HL-60 (cell line): ENCODE results near the gene PCED1B.

Experiments used
- DNase-seq, 2 experiments: peaks; one replicate each; pipeline ENCODE4 v3.0.0-alpha.2; 2010 to 2020; ENCODE audit warnings: low read depth in 1 of 2, low spot score in 1 of 2
- H3K27ac ChIP-seq: fragments of 250-450 bp; sonication (Bioruptor Pico); replicated peaks from 2 replicates; pipeline ENCODE4 v1.5.1; 2020; ENCODE audit warnings: mild to moderate bottlenecking, moderate library complexity
- H3K27me3 ChIP-seq: fragments of 250-450 bp; sonication (Bioruptor Pico); 2 replicates; pipeline ENCODE4 v1.5.1; 2021; ENCODE audit warnings: mild to moderate bottlenecking, moderate library complexity; ENCODE audit not compliant: insufficient read depth, poor library complexity, severe bottlenecking
- H3K4me3 ChIP-seq: replicated peaks from 2 replicates; pipeline ENCODE4 v1.5.1; 2011; ENCODE audit warnings: mild to moderate bottlenecking, control low read depth, low read length; ENCODE audit not compliant: insufficient read depth
- GABPA ChIP-seq: IDR thresholded peaks from 2 replicates; pipeline ENCODE4 v1.6.1; 2012; ENCODE audit warnings: low read depth
- POLR2AphosphoS5 ChIP-seq: IDR thresholded peaks from 2 replicates; pipeline ENCODE4 v1.6.1; 2012; ENCODE audit warnings: low read depth
- SPI1 ChIP-seq: IDR thresholded peaks from 2 replicates; pipeline ENCODE4 v1.6.1; 2012; ENCODE audit warnings: low read depth, mild to moderate bottlenecking, borderline replicate concordance
- TF ChIP-seq, protein P1 (sequence below): IDR thresholded peaks from 2 replicates; pipeline ENCODE4 v1.6.1; 2012; ENCODE audit warnings: low read depth; ENCODE audit not compliant: insufficient replicate concordance
- TF ChIP-seq, protein P2 (sequence below): IDR thresholded peaks from one replicate; pipeline ENCODE4 v1.5.1; 2011; ENCODE audit warnings: low read length, control low read depth, inconsistent platforms; ENCODE audit not compliant: insufficient read depth

The PCED1B gene

DNA sequence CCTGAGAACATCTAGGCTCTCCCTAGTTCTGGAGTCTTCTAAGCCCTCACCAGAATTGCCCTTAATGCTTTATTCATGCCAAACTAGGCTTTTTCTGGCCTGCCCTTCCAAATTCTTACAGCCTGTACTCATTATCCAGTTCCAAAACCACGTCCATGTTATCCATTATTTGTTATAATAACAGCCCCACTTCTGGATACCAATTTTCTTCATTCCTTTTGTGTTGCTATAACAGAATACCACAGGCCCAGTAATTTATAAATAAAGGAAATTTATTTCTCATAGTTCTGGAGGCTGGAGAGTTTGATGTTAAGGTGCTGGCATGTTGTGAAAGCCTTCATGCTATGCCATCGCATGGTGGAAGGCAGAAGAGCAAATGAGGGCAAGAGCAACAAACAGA is 68.3 kb downstream of the PCED1B start:
- no peaks in the 10 kb centered on the region for H3K27me3 ChIP-seq
- TF ChIP-seq POLR2AphosphoS5 = no peak
- TF ChIP-seq, protein P1, sequence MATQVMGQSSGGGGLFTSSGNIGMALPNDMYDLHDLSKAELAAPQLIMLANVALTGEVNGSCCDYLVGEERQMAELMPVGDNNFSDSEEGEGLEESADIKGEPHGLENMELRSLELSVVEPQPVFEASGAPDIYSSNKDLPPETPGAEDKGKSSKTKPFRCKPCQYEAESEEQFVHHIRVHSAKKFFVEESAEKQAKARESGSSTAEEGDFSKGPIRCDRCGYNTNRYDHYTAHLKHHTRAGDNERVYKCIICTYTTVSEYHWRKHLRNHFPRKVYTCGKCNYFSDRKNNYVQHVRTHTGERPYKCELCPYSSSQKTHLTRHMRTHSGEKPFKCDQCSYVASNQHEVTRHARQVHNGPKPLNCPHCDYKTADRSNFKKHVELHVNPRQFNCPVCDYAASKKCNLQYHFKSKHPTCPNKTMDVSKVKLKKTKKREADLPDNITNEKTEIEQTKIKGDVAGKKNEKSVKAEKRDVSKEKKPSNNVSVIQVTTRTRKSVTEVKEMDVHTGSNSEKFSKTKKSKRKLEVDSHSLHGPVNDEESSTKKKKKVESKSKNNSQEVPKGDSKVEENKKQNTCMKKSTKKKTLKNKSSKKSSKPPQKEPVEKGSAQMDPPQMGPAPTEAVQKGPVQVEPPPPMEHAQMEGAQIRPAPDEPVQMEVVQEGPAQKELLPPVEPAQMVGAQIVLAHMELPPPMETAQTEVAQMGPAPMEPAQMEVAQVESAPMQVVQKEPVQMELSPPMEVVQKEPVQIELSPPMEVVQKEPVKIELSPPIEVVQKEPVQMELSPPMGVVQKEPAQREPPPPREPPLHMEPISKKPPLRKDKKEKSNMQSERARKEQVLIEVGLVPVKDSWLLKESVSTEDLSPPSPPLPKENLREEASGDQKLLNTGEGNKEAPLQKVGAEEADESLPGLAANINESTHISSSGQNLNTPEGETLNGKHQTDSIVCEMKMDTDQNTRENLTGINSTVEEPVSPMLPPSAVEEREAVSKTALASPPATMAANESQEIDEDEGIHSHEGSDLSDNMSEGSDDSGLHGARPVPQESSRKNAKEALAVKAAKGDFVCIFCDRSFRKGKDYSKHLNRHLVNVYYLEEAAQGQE = no peak
- TF ChIP-seq, protein P2, sequence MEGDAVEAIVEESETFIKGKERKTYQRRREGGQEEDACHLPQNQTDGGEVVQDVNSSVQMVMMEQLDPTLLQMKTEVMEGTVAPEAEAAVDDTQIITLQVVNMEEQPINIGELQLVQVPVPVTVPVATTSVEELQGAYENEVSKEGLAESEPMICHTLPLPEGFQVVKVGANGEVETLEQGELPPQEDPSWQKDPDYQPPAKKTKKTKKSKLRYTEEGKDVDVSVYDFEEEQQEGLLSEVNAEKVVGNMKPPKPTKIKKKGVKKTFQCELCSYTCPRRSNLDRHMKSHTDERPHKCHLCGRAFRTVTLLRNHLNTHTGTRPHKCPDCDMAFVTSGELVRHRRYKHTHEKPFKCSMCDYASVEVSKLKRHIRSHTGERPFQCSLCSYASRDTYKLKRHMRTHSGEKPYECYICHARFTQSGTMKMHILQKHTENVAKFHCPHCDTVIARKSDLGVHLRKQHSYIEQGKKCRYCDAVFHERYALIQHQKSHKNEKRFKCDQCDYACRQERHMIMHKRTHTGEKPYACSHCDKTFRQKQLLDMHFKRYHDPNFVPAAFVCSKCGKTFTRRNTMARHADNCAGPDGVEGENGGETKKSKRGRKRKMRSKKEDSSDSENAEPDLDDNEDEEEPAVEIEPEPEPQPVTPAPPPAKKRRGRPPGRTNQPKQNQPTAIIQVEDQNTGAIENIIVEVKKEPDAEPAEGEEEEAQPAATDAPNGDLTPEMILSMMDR = no peak
- TF ChIP-seq SPI1 = no peak
- TF ChIP-seq GABPA = no peak
- H3K27ac ChIP-seq = no peak overlapping the region
- no peak for DNase-seq
- no peak overlapping the region for H3K4me3 ChIP-seq

DNA sequence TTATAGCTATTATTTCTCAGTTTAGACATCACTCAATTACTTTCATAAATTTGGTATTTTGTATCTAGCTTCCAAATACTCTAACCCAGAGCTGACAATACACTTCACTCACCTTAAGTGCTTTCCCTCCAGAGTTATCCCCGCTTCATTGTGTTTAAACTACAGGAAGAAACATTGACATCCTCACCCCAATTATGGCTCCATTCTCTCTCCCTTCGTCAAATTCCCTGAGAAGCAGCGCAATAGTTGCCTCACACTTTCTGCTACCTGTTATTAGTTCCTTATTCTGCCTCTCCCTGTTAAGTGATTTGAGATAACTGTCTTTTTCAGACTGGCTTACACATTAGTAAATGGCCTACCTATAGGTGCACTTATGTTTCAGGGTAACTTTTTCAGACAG is 69.7 kb downstream of the PCED1B start:
- Histone ChIP-seq H3K27ac (no peak overlapping the region), H3K4me3 (no peak overlapping the region), H3K27me3 (no peaks in the 10 kb centered on the region)
- peak in 1 of 2 experiments; percentile 30 for DNase-seq
- no peak for TF ChIP-seq POLR2AphosphoS5
- TF ChIP-seq SPI1 = no peak
- TF ChIP-seq, protein P2 = no peak
- TF ChIP-seq, protein P1 = no peak
- no peak for TF ChIP-seq GABPA

DNA sequence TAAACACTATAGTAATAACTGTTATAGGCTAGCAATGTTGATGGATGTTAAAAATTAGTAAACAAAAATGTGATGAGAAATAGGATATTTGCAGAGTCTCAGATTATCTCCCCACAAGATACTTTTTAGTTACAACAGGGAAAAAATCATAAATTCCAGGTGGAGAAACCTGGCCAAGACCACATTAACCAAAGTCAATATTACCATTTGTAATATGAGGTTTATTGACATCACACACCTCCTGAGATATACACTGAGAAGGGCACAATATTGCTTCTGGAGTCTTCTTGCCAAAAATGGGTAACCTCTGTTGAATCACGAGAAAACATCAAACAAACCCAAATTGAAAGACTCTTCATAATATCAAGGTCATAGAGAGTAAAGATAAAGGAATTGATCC is 72.7 kb downstream of the PCED1B start:
- DNase-seq = no peak
- Histone ChIP-seq H3K27ac (no peak overlapping the region), H3K4me3 (no peak overlapping the region), H3K27me3 (no peaks in the 10 kb centered on the region)
- TF ChIP-seq GABPA = no peak
- TF ChIP-seq, protein P1 = no peak
